Brain microvascular endothelial cell (primary cell): ENCODE data around the gene CCDC85C.

Source experiments
- DNase-seq: peaks from one replicate; pipeline ENCODE4 v3.0.0-alpha.2; 2020
- H3K27ac ChIP-seq: fragments of 250-450 bp; sonication (Bioruptor Pico); 2 replicates; pipeline ENCODE4 v1.5.1; 2020; ENCODE audit warnings: mild to moderate bottlenecking, moderate library complexity
- H3K27me3 ChIP-seq: fragments of 250-450 bp; sonication (Bioruptor Pico); replicated peaks from 2 replicates; pipeline ENCODE4 v1.5.1; 2020; ENCODE audit warnings: mild to moderate bottlenecking
- H3K36me3 ChIP-seq: fragments of 250-450 bp; sonication (Bioruptor Pico); replicated peaks from 2 replicates; pipeline ENCODE4 v1.5.1; 2020; ENCODE audit warnings: mild to moderate bottlenecking
- H3K4me3 ChIP-seq: 2 replicates; pipeline ENCODE4 v1.5.1; 2011; ENCODE audit warnings: low read depth, mild to moderate bottlenecking, control low read depth, low read length, moderate library complexity
- in situ Hi-C: cut with HindIII; loops from 2 replicates; pipeline ENCODE4 v1.10.0; 2017; ENCODE audit warnings: low sequenced_read_pairs, low pct_ligation_motif_present
- TF ChIP-seq, protein P1 (sequence below): IDR thresholded peaks from 2 replicates; pipeline ENCODE4 v1.5.1; 2011; ENCODE audit warnings: low read depth, mild to moderate bottlenecking, moderate library complexity, low read length, control low read depth, inconsistent platforms; ENCODE audit errors: missing control alignments

Gene CCDC85C

GRCh38 chr14:99552572-99553216 lies 51.3 kb downstream of the CCDC85C start:
- H3K27me3 ChIP-seq = peaks cover 2% of the 10 kb centered on the region
- no peaks in the 10 kb centered on the region for H3K36me3 ChIP-seq
- no peak overlapping the region for H3K27ac ChIP-seq
- TF ChIP-seq, protein P1, sequence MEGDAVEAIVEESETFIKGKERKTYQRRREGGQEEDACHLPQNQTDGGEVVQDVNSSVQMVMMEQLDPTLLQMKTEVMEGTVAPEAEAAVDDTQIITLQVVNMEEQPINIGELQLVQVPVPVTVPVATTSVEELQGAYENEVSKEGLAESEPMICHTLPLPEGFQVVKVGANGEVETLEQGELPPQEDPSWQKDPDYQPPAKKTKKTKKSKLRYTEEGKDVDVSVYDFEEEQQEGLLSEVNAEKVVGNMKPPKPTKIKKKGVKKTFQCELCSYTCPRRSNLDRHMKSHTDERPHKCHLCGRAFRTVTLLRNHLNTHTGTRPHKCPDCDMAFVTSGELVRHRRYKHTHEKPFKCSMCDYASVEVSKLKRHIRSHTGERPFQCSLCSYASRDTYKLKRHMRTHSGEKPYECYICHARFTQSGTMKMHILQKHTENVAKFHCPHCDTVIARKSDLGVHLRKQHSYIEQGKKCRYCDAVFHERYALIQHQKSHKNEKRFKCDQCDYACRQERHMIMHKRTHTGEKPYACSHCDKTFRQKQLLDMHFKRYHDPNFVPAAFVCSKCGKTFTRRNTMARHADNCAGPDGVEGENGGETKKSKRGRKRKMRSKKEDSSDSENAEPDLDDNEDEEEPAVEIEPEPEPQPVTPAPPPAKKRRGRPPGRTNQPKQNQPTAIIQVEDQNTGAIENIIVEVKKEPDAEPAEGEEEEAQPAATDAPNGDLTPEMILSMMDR = no peak
- H3K4me3 ChIP-seq = no peak overlapping the region
- in situ Hi-C loops = no loop called here
- no peak for DNase-seq

GRCh38 chr14:99552021-99552553 lies 51.9 kb downstream of the CCDC85C start:
- Histone ChIP-seq H3K4me3 (no peak overlapping the region), H3K27ac (no peak overlapping the region), H3K36me3 (no peaks in the 10 kb centered on the region), H3K27me3 (peaks cover 5% of the 10 kb centered on the region)
- DNase-seq = no peak
- TF ChIP-seq, protein P1 = no peak
- in situ Hi-C loops = no loop called here

GRCh38 chr14:99551034-99551922 lies 52.7 kb downstream of the CCDC85C start:
- no peak overlapping the region for H3K4me3 ChIP-seq
- no peak overlapping the region for H3K27ac ChIP-seq
- DNase-seq = no peak
- TF ChIP-seq, protein P1 = no peak
- no peaks in the 10 kb centered on the region for H3K36me3 ChIP-seq
- in situ Hi-C loops = no loop called here
- peaks cover 6% of the 10 kb centered on the region for H3K27me3 ChIP-seq

DNA sequence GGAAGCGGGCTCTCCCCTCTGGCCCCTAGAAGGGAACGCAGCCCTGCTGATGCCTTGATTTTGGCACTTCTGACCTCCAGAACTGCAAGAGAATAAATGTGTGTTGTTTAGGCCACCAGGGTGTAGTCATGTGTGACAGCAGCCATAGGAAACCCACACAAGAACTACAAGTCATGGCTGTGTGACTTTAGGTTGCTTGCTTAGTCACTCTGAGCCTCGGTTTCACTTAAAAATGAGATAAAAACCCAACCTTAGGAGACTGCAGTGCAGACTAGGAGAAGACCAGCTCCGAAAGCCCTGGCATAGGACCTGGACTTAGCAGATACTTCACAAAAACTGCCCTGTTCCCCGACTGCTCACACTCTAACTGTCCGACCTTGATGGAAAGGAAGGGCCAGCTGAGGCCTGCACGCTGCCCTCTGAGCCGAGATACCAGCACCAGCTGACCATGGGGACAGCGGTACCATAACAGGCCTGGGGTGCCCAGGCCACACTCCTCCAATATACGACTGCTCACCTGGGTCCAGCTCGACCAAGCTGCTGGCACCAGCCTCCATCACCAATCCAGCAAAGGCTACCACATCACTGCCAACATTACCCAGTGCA lies 53.5 kb downstream of the CCDC85C start:
- in situ Hi-C loops = no loop called here
- TF ChIP-seq, protein P1 = no peak
- Histone ChIP-seq H3K36me3 (no peaks in the 10 kb centered on the region), H3K27ac (no peak overlapping the region), H3K4me3 (no peak overlapping the region), H3K27me3 (peaks cover 12% of the 10 kb centered on the region)
- no peak for DNase-seq

DNA sequence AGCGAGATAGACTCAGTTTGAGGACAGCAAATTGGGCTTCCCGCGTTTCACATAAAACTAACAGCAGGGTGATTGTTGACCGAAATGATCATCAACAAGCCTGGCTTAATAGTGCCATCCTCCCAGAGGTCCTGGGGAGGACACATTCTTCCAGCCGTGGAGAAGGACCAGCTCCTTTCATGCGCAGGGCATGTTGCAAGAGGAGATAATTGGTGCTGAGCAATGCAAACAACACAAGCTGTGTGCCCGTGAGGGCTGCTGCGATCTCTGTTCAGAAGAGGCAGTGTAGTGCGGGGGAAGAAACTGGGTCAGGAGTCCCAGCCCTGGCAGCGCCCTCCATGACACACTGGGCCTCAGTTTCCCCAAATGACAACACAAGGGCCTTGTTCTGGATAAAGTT lies 54.3 kb downstream of the CCDC85C start:
- no peak overlapping the region for H3K4me3 ChIP-seq
- H3K36me3 ChIP-seq = no peaks in the 10 kb centered on the region
- TF ChIP-seq, protein P1 = no peak
- no peak overlapping the region for H3K27ac ChIP-seq
- in situ Hi-C loops = no loop called here
- no peak for DNase-seq
- H3K27me3 ChIP-seq = peaks cover 17% of the 10 kb centered on the region
